Measurements from ENCODE around the gene PPP1R13L.
"Not testable (repeated sequence)": the region's sequence is repeated elsewhere in the genome, so short reads cannot be mapped to it uniquely, and the experiment has no call there.

DNA sequence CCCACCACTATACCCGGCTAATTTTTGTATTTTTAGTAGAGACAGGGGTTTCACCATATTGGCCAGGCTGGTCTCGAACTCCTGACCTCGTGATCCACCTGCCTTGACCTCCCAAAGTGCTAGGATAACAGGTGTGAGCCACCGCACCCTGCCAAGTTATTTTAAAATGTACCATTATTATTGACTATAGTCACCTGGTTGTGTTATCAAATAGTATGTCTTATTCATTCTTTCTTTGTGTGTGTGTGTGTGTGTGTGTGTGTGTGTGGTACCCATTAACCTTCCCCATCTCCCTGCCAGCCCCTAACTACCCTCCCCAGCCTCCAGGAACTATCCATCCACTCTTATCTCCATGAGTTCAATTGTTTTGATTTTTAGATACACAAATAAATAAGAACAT, 5.5 kb upstream of the PPP1R13L start:
- TF ChIP-seq, protein P1, sequence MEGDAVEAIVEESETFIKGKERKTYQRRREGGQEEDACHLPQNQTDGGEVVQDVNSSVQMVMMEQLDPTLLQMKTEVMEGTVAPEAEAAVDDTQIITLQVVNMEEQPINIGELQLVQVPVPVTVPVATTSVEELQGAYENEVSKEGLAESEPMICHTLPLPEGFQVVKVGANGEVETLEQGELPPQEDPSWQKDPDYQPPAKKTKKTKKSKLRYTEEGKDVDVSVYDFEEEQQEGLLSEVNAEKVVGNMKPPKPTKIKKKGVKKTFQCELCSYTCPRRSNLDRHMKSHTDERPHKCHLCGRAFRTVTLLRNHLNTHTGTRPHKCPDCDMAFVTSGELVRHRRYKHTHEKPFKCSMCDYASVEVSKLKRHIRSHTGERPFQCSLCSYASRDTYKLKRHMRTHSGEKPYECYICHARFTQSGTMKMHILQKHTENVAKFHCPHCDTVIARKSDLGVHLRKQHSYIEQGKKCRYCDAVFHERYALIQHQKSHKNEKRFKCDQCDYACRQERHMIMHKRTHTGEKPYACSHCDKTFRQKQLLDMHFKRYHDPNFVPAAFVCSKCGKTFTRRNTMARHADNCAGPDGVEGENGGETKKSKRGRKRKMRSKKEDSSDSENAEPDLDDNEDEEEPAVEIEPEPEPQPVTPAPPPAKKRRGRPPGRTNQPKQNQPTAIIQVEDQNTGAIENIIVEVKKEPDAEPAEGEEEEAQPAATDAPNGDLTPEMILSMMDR (IDR thresholded peaks at IDR 0.05), result not testable (repeated sequence)
- TF ChIP-seq POLR2A (IDR thresholded peaks at IDR 0.05), result not testable (repeated sequence)
